RCC 7860 (cell line): ENCODE data around the gene N4BP2.
A peak's percentile ranks its signal among the peaks of the same experiment; 100 is the strongest.
"Not testable (repeated sequence)": the region's sequence is repeated elsewhere in the genome, so short reads cannot be mapped to it uniquely, and the experiment has no call there.

Source experiments
- DNase-seq: peaks from one replicate; pipeline ENCODE4 v3.0.0-alpha.2; 2015; ENCODE audit warnings: low spot score
- FAIRE-seq: peaks from 2 replicates; lab custom pipeline; 2012; peaks lifted over from hg19 to GRCh38; lab: Jason Lieb, UNC

Gene N4BP2

DNA sequence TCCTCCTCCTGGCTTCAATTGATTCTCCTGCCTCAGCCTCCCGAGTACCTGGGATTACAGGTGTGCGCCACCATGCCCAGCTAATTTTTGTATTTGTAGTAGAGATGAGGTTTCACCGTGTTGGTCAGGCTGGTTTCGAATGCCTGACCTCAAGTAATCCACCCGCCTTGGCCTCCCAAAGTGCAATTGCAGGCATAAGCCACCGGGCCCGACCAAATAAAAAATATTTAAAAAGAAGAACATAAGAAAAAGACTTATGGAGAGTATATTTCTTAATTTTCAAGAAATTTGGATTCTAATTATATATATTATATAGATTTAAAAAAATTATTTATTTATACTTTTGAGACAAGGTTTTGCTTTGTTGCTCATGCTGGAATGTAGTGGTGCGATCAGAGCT, 29.8 kb downstream of the N4BP2 start:
- no peak for DNase-seq
- no peak for FAIRE-seq

DNA sequence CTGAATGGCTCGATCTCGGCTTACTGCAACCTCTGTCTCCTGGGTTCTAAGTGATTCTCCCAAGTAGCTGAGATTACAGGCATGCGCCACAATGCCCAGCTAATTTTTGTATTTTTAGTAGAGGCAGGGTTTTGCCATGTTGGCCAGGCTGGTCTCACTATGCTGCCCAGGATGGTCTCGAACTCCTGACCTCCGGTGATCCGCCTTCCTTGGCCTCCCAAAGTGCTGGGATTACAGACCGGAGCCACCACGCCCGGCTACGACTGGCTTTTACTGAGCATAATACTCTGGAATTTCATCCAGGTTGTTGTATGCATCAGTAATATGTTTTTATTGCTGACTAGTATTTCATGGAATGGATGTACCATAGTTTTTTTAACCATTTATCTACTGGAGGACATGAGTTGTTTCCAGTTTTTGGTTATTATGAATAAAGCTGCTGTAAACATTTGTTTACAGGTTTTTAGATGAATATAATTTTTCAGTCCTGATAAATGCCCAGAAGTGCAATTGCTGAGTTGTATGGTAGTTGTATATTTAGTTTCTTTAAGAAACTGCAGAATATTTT, 31.2 kb downstream of the N4BP2 start:
- DNase-seq (no peak), FAIRE-seq (no peak)

GRCh38 chr4:40093400-40093799, 36.8 kb downstream of the N4BP2 start:
- not testable (repeated sequence) for FAIRE-seq, DNase-seq

DNA sequence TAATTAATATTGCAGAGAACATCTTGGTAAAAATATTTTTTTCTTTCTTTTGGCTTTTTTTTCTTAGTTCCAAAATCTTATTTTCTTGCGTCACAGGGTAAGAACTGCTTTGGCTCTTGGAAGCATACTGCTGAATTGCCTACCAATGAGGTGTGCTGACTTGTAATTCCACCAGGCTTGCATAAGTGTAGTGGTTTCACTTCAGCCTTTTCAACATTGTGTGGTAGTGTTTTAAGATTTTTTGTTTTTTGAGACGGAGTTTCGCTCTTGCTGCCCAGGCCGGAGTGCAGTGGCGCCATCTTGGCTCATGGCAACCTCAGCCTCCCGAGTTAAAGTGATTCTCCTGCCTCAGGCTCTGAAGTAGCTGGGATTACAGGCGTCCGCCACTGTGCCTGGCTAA, 42.4 kb downstream of the N4BP2 start:
- FAIRE-seq = no peak
- no peak for DNase-seq

DNA sequence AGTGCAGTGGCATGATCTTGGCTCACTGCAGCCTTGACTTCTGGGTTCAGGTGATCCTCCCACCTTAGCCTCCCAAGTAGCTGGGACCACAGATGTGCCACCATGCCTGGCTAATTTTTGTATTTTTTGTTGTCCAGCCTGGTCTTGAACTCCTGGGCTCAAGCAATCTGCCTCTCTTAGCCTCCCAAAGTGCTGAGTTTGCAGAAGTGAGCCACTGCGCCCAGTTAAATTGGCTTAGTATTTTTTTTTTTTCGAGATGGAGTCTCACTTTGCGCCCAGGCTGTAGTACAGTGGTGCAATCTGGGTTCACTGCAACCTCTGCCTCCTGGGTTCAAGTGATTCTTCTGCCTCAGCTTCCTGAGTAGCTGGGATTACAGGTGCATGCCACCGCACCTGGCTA, 50.5 kb downstream of the N4BP2 start:
- DNase-seq, FAIRE-seq: not testable (repeated sequence)

GRCh38 chr4:40112027-40112792, 55.6 kb downstream of the N4BP2 start:
- no peak for FAIRE-seq
- DNase-seq = no peak

- FAIRE-seq (no peak), DNase-seq (no peak)
Observed at GRCh38 chr4:40114206-40114605, 57.6 kb downstream of the N4BP2 start.

DNA sequence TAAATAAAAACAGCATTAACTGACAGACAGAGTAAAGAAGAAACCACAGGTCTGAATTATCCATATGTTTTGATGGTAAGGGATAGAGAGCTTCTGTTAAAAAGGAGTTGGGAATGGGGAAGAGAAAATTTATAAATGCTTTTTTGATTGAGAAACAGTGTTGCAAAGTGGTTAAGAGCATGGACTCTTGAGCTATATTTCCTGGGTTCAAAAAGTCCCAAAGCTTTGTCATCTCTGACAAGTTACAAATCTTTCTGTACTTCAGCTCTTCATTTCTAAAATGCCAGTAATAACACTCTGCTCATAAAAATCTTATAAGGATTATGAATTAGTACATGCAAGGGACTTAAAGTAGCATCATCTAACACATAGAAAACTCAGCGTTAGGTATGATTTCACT, 62.2 kb downstream of the N4BP2 start:
- no peak for DNase-seq
- no peak for FAIRE-seq

DNA sequence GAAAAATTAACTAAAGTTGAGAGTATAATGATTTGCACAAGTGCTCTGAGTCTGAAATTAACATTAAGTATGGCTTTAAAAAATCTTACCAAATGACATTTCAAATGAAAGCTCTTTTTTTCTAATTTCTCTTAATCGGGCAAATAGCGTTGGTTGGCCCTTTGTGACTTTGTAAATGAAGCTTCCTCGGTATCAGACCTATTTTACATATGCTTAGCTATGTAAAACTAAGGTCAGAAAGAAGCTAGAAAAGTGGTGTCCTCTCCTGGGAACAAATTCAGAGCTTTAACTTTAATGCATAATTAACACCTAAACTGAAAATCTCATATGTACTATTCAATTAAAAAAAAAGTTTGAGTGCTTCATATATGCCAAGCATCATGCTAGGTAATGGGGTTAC, 62.7 kb downstream of the N4BP2 start:
- no peak for FAIRE-seq
- no peak for DNase-seq

- FAIRE-seq (peak; percentile 92), DNase-seq (peak; percentile 74)
Observed at GRCh38 chr4:40121515-40121914, 64.9 kb downstream of the N4BP2 start.

GRCh38 chr4:40122941-40123340, 66.3 kb downstream of the N4BP2 start:
- no peak for FAIRE-seq

GRCh38 chr4:40124690-40125089, 68.0 kb downstream of the N4BP2 start:
- FAIRE-seq (no peak), DNase-seq (no peak)

More at GRCh38 chr4:40122941-40123340, 66.3 kb downstream of the N4BP2 start:
- no peak for DNase-seq

DNA sequence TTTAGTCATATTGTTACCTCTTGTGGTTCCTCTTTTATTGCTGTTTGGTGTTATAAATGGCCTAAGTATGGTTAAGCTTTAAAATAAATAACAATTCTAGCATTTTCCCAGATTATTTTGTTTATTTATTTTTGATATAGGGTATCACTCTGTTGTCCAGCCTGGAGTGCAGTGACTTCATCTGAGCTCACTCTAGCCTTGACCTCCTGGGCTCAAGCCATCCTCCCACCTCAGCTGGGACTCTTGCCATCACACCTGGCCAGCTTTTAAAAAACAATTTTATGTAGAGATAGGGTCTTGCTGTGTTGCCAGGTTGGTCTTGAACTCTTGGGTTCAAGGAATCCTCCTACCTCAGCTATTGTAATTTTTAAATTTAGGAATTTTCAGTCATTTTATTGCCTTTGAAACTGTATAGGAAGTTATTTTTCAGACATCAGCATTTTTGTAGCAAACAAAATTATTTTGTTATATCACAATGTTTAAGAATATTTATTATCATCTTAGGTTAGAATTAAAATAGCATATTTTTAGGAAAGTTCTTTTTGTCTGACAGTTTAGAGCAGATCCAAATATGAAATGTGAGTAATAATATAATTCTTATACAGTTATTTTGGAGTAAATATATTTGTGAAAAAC, 73.9 kb downstream of the N4BP2 start:
- no peak for DNase-seq
- FAIRE-seq = peak; percentile 12

- FAIRE-seq (no peak), DNase-seq (no peak)
Observed at GRCh38 chr4:40132816-40133215, 76.2 kb downstream of the N4BP2 start.

- DNase-seq = no peak
- no peak for FAIRE-seq
Observed at GRCh38 chr4:40134206-40134917, 77.7 kb downstream of the N4BP2 start.

DNA sequence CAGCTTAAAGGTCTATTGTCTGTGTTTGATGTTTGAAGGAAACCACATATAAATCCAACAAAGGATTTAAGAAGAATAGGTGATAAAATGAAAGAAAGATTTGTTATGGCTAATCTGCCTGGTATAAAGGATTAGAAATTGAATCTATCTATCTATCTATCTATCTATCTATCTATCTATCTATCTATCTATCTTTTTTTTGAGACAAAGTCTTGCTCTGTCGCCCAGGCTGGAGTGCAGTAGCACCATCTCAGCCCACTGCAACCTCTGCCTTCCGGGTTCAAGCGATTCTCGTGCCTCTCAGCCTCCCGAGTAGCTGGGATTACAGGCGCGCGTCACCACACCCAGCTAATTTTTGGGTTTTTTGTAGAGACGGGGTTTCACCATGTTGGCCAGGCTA, 79.6 kb downstream of the N4BP2 start:
- not testable (repeated sequence) for FAIRE-seq, DNase-seq

- FAIRE-seq (no peak), DNase-seq (no peak)
Observed at GRCh38 chr4:40140196-40140595, 83.5 kb downstream of the N4BP2 start.

- not testable (repeated sequence) for FAIRE-seq, DNase-seq
Observed at GRCh38 chr4:40140597-40140996, 83.9 kb downstream of the N4BP2 start.

DNA sequence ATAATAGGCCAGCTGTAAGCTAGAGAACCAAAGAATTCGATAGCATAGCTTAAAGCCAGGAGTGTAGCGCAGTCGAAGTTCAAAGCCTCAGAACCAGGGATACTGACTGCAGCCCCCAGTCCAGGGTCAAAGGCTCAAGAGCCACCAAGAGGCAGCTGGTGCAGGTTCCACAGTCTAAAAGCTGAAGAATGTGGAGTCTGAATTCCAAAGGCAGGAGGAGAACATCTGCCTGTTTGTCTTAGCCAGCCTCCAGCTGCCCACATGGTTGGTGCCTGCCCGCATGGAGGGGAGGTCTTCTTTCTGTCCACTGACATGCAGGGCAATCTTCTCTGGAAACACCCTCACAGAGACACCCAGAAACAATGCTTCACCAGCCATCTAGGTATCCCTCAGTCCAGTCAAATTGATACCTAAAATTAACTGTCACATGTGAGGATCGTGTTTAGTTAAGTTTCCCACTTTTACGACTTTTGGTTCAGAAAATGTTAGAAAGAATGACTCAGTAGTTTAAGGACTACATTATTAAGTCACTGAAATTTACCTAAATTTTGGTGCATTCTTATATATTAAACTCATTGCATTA, 87.4 kb downstream of the N4BP2 start:
- FAIRE-seq = no peak
- DNase-seq = no peak

- FAIRE-seq (no peak), DNase-seq (no peak)
Observed at GRCh38 chr4:40144716-40145115, 88.1 kb downstream of the N4BP2 start.

DNA sequence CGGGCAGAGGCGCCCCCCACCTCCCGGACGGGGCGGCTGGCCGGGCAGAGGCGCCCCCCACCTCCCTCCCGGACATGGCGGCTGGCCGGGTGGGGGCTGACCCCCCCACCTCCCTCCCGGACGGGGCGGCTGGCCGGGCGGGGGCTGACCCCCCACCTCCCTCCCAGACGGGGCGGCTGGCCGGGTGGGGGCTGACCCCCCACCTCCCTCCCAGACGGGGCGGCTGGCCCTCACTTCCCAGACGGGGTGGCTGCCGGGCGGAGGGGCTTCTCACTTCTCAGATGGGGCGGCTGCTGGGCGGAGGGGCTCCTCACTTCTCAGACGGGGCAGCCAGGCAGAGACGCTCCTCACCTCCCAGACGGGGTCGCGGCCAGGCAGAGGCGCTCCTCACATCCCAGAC, 90.8 kb downstream of the N4BP2 start:
- DNase-seq, FAIRE-seq: not testable (repeated sequence)
